Ureter (tissue), 1 donor: Measurements from ENCODE around the gene ANKRD24. TPM values are rescaled to one million over a fixed set of nuclear protein-coding genes. Genes with fewer than 3 reads are reported as not detected.
"Not testable (repeated sequence)": the region's sequence is repeated elsewhere in the genome, so short reads cannot be mapped to it uniquely, and the experiment has no call there.

Experiments used
- DNase-seq: peaks from one replicate; pipeline ENCODE4 v3.0.0-alpha.2; 2020; ENCODE audit warnings: low spot score
- total RNA-seq: library from RNA; stranded (reverse); gene quantifications from one replicate; pipeline ENCODE4 v1.2.4, GENCODE V29; 2023
- donor health status: DM: yes; HTN: yes; CAD: no.

Gene ANKRD24
- total RNA-seq, 1 donor from 2014 or later, result 2.7 TPM

DNA sequence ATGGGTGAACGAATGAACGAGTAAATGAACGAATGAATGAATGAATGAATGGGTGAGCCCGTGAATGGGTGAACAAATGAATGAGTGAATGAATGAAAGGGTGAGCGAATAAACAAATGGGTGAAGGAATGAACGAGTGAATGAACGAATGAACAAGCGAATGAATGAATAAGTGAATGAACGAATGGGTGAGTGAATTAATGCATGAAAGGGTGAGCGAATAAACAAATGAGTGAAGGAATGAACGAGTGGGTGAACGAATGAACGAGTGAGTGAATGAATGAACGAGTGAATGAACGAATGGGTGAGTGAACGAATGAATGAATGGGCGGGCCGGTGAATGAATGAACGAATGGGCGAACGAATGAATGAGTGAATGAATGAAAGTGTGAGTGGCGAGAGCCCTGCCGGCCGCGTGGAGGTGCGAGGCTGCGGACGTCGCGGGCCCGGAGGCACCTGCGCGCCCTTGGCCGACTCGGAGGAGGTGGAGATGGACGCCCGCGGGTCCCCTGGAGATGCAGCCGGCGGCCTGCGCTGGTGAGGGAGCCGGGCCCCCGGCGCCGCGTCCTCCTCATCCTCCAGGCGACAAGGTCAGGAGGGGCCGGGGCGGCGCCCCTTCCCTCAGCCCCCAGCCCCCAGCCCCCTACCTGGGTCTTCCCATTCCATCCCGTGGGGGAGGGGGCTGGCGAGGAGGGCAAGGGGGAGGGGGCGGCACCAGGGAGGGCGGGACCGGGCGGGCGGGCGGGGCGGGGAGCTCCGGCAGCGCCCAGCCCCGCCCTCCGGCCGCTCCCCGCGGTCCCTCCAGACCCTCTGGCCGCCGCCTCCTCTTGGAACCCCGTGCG is 15.4 kb downstream of the ANKRD24 start:
- no peak for DNase-seq

DNA sequence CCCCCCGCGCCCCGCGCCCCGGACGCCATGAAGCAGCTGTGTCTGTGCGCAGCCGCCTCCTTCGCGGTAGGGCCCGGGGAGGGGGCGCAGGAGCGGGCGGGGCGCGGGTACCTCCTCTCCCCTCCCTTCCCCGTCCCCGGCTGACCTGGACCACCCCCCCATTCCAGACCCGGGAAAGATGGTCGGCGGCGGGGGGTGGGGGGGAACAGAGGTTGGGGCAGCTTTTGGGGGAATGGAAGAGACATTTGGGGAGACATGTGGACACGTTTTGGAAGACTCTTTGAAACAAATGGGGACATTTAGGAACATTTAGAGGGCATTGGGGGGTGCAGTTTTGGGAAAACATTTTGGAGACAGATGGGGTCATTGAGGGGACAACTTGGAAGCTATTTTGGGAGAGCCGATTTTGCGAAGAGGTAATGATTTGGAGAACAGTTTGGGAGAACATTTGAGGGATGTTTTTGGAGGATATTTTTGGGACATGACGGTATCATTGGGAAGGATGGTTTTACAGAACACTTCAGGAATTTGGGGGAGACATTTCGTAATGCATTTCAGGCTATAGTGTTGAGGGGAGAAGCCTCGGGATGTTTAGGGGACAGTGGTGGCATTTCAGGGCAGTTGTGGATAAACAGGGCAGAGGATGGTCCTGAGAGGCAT is 16.1 kb downstream of the ANKRD24 start:
- no peak for DNase-seq

DNA sequence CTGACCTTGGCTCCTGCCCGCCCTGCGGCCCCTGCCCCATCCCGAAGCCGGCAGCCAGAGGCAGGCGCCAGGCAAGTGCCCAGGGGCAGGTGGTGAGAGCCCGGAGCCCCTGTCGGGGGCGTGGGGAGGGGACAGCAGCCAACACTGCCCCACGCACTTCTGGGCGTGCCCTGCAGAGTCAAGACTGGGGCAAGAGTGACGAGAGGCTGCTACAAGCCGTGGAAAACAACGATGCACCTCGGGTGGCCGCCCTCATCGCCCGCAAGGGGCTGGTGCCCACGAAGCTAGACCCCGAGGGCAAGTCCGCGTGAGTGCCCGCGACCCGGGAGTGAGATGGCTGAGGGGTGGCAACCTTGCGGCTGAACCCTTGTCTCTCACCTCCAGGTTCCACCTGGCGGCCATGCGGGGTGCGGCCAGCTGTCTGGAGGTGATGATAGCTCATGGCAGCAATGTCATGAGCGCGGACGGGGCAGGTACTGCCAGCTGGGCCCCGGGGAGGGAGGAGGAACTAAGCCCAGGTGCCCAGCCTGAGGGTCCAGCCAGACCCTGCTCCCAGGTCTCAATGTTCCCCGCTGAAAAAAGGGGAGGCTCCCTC is 17.3 kb downstream of the ANKRD24 start:
- DNase-seq, result no peak

DNA sequence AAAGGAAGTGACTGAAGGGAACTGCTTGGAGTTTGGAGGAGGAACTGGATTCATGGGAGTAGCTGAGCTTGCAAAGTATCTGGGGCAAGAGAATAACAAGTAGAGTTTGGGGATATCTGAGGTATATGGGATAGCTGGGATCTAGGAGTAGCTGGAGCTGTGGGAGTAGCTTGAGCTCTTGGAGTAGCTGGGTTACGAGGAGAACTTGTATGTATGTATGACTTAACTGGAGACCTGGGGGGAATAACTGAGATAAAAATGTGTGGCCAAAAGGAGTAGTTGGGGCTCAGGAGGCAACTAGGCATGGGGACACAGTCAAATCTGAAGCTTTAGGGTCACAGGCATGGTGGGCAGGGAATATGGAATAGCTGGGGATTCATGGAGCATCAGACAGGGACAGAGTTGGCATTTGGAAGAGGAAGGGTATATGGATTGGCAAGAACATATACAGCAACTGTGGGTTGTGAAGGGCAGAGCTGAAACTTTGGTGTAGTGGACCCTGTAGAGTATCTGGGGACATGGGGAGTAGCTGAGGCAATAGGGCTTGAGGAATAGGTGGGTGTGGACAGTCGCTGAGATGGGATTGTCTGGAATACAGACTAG is 18.6 kb downstream of the ANKRD24 start:
- no peak for DNase-seq

DNA sequence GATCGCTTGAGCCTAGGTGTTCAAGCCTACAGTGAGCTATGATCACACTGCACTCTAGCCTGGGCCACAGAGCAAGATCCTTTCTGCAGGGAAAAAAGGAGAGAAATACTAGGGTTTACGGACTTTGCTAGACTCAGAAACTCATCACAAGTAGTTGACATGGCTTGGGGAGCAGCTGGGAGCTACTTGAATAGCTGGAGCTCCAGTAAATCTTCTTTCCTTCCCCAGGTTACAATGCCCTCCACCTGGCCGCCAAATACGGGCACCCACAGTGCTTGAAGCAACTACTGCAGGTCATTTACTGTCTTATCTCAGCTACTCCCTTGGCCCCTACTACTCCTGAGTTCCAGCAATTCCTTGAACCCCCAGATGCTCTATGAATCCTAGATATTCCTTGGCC is 19.3 kb downstream of the ANKRD24 start:
- no peak for DNase-seq

DNA sequence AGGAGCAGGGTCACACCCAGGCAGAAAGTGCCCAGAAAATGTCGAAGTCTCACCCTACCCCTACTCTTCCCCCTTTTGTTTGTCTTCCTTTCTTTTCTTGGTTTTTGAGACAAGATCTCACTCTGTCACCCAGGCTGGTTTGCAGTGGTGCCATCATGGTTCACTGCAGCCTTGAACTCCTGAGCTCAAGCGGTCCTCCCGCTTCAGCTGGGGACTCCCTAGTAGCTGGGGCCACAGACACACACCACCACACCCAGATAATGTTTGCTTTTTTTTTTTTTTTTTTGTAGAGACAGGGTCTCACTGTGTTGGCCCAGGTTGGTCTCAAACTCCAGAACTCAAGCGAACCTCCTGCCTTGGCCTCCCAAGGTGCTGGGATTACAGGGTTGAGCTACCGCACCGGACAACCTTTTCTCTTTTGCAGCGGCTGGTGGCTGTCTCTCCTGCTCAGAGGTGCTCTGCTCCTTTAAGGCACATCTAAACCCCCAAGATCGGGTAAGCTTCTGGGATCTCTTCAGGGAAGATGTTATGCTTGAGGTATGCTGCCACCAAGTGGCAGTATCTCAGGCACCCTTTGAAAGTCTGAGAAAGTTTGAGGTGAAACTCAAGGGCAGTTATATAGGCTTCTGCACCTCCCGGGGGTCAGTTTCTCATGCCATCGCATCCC is 24.5 kb downstream of the ANKRD24 start:
- DNase-seq, result no peak

DNA sequence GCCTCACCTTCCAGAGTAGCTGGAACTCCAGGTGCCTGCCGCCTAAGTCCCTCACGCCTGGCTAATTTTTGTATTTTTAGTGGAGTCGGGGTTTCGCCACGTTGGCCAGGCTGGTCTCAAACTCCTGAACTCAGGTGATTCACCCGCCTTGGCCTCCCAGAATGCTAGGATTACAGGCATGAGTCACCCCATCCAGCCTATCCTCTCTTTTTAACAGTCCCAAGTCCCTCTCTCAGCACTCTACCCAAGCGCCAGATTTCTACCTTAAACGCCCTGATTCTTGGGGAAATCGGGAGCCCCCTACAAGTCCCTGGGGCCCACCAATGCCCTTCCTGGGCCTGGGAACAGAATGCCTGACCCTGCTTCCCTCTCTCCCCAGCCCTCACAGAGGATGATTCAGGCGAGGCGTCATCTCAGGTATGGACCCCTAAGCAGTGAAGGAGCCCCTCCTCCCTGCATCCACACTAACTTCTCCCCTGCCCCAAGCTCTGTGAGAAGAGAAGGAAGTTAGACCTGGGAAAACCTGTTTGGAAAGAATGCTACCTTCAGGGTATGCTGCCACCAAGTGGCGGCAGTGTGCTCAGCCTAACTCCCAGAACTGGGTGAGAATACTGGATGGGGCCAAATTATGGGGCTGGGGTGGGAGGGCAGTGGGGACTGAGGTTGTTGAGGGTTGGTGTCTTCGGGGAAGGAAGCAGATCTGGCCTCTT is 26.1 kb downstream of the ANKRD24 start:
- no peak for DNase-seq

DNA sequence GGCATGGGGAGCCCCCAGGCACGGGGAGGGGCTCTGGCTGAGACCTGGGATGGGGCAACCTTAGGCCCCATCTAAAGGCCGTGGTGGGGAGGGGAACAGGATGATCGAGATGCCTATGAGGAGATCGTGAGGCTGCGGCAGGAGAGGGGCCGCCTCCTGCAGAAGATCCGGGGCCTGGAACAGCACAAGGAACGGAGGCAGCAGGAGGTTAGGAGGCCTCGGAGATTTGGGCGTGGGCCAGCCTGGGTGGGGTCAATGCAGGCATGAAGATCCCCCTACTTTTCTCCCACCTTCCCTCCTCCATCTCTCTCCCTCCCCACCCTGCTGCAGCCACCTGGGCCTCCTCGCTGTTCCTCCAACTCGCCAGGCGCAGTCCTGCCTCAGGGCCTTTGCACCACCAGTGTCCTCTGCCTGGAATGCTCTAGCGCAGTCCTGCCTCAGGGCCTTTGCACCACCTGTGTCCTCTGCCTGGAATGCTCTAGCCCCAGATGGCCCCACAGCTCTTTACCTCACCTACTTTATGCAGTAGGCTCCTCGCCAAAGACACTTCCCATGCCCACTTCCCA is 27.8 kb downstream of the ANKRD24 start:
- no peak for DNase-seq

DNA sequence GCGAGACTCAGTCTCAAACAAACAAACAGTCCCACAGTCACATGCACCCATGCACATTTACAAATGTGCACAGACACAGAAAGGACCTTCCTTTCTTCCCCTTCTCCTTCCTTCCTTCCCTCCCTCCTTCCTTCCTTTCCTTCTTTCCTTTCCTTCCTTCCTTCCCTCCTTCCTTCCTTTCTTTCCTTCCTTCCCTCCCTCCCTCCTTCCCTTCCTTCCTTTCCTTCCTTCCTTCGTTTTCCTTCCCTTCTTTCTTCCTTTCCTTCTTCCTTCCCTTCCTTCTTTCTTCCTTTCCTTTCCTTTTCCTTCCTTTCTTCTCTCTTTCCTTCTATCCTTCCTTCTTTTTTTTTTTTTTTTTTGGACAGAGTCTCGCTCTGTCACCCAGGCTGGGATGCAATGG is 30.6 kb downstream of the ANKRD24 start:
- no peak for DNase-seq

DNA sequence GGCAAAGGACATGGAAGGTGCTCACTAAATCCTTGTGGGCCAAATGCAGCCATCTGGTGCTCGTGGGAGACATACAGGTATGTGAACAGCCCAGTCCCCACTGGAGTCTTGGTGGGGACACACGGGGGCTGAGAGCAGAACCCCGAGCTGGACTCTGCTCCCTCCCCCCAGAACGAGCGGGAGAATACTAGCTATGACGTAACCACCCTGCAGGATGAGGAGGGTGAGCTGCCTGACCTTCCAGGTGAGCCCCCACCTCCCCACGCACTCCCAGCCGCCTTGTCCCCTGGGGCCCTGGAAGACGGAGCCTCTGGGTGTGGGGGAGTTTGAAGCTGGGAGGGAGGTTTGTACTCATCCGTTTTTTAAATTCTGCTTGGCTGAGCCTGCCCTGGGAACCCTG is 33.3 kb downstream of the ANKRD24 start:
- no peak for DNase-seq

DNA sequence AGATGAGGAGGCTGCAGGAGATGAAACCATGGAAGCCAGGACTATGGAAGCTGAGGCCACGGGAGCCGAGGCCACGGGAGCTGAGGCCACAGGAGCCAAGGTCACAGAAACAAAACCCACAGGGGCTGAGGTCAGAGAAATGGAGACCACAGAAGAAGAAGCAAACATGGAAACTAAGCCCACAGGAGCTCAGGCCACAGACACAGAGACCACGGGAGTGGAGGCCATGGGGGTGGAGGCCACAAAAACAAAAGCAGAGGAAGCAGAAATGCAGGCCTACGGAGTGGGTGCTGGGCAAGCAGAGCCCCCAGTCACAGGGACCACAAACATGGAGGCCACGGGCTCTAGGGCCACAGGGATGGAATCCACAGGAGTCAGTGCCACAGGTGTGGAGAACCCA is 34.4 kb downstream of the ANKRD24 start:
- DNase-seq, result no peak

DNA sequence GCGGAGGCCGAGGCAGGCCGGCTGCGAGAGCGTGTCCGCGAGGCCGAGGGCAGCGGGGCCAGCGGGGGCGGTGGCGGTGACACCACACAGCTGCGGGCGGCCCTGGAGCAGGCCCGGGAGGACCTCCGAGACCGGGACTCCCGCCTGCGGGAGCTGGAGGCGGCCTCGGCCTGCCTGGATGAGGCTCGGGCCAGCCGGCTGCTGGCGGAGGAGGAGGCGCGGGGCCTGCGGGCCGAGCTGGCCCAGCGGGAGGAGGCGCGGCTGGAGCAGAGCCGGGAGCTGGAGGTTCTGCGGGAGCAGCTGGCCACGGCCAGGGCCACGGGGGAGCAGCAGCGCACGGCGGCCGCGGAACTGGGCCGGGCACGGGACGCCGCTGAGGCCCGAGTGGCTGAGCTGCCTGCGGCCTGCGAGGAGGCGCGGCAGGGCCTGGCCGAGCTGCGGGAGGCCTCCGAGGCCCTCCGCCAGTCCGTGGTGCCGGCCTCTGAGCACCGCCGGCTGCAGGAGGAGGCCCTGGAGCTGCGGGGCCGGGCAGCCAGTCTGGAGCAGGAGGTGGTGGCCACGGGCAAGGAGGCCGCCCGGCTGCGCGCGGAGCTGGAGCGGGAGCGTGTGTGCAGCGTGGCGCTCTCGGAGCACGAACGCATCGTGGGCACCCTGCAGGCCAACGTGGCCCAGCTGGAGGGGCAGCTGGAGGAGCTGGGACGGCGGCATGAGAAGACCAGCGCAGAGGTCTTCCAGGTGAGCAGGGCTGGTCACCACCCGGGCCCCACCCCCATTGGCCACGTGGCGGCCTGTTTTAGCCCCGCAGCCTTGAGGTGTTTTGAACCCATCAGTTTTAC is 35.2 kb downstream of the ANKRD24 start:
- no peak for DNase-seq

DNA sequence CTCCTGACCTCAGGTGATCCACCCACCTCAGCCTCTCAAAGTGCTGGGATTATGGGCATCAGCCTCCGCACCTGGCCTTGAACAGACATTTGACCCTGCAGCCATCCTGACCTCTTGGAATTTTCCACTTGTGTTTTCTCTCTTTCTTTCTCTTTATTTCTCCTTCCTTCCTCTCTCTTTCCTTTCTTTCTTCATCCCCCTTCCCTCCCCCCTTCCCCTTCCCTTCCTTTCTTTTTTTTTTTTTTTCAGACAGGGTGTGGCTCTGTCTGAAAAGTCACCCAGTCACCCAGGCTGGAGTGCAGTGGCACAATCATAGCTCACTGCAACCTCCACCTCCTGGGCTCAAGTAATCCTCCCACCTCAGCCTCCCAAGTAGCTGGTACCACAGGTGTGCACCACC is 36.0 kb downstream of the ANKRD24 start:
- not testable (repeated sequence) for DNase-seq

DNA sequence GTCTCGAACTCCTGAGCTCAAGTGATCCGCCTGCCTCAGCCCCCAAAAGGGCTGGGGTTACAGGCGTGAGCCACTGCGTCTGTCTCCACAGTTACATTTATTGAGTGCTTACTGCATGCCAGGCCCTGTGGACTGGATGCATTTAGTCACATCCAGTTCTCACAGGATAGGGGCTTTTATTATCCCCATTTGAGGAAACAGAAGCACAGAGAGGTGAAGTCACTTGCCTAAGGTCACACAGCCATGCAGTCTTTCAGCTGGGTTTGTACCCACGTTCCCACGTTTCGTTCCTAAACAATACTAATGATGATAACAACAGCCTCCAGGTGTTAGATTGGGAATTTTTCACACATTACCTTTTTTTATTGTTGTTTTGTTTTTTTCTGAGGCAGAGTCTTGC is 37.7 kb downstream of the ANKRD24 start:
- DNase-seq, result no peak

DNA sequence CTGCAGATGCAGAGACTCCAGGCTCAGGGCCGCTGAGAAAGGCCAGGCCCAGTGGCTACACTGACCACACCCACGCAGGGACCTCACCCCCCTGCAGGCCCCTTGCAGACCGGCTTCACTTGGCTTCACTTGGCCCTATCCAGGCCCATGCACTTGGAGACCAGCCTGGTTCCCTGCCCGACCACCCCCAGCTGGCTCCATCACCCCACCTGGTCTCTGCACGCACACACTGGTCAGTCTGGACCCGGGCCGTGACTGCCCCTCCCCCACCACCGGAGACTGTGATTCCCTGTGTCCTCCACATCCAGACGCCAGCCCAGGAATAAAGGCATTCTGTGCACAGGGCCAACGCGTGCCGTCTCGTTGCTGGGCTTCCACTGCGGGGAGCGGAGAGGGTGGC is 42.0 kb downstream of the ANKRD24 start:
- DNase-seq, result no peak

DNA sequence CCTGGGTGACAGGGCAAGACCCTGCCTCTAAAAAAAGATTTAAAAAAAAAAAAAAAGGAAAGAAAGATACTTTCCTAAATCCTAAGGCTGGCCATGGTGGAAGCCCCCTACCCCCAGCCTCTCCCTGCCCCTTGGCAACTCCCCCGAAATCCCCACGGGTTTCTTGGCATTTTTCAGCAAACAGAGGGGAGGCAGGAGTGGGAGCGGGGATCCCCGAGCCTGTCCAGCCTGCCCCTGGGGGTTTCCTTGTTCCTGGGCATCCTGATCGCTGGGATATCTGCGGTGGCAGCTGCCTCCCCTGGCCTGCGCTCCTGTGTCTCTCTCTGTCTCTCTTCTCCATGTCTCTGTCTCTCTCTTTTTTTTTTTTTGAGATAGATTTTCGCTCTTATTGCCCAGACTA is 43.4 kb downstream of the ANKRD24 start:
- no peak for DNase-seq

DNA sequence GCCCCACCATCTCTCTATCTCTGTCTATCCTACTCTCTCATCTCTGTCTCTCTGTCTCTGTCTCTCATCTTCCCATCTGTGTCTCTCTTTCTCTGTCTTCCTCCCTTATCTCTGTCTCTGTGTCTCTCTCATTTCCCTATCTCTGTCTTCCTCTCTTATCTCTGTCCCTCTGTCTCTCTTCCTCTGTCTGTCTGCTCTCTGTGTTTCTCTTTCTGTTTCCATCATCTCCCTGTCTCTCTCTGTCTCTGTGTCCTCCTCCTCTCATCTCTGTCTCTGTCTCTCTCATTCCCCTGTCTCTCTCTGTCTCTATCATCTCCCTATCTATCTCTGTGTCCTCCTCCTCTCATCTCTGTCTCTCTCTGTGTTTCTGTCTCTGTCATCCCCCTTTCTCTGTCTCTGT is 45.3 kb downstream of the ANKRD24 start:
- DNase-seq, result no peak

DNA sequence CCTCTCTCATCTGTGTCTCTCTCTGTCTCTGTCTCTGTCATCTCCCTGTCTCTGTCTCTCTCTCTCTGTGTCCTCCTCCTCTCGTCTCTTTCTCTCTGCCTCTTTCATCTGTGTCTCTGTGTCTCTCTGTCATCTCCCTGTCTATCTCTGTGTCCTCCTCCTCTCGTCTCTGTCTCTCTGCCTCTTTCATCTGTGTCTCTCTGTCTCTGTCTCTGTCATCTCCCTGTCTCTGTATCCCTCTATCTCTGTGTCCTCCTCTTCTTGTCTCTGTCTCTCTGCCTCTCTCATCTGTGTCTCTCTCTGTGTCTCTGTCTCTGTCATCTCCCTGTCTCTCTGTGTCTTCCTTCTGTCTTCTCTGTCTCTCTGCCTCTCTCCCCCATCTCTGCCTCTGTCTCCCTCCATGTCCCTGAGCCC is 46.3 kb downstream of the ANKRD24 start:
- DNase-seq, result no peak

DNA sequence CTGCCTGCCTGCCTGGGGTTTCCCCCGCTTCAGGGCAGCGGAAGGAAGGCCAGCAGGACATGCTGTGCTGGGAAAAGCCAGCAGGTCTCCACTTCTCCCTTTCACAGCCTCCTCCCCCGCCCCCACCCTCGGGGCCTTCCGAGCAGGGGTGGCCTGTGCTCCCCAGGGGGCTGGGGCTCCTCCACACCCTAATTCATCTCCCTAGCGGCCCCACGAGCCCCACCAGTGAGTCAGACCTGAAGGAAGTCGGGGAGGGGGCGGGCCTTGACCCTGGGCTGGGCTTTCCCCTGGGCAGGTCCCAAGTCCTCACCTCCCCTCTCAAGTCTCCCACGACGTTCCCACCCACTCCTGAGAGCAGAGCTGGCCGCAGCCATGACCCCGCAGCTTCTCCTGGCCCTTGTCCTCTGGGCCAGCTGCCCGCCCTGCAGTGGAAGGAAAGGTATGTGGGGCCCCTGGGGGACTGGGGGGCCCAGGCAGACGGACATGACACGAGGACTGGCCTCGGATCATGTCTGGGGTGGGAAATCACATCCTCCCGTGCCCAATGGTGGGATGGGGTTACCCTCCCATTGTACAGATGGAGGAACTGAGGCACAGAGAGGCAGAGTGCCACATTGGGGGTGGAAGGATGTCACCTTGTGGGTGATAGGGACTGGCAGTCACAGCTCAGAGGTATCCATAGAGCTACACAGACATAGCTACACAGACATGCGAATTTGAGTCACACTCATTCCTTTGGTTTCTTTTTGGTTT is 46.9 kb downstream of the ANKRD24 start, which contains the start of gene EBI3:
EBI3 (plus strand) TSS at position 345 of the 753 bp plus-strand sequence; CDS start at position 373, 28 bp downstream.
- DNase-seq, result no peak
